Measurements from ENCODE around the gene NPB.

GRCh38 chr17:81933178-81933699, 31.2 kb downstream of the NPB start:
- TF ChIP-seq POLR2A (IDR thresholded peaks at IDR 0.05): no peak
- no peak for TF ChIP-seq CTCF (IDR thresholded peaks at IDR 0.05)
- no peak for TF ChIP-seq POLR2AphosphoS5 (IDR thresholded peaks at IDR 0.05)
- no peak for TF ChIP-seq EP300 (IDR thresholded peaks at IDR 0.05; ENCODE audit: low read depth)

All from transverse colon (tissue), 4 donors.